PC-9 (cell line): ENCODE measurements around the gene VPS8. TPM values are rescaled to one million over a fixed set of nuclear protein-coding genes. Genes with fewer than 3 reads are reported as not detected.

Experiments used
- BruUV-seq: library from RNA; stranded (reverse); fragments of 400-500 nt; replicated peaks from 2 replicates; lab custom pipeline; 2021; lab: Mats Ljungman, UMichigan
- CTCF ChIA-PET: fragments of 300-600 bp; sonication (Branson Sonifier 250); formaldehyde crosslinking; loops from one replicate; lab custom pipeline; 2022; ENCODE audit warnings: antibody characterized with exemption; lab: Charles Lee
- POLR2A ChIA-PET: fragments of 300-600 bp; sonication (Branson Sonifier 250); formaldehyde crosslinking; loops from one replicate; lab custom pipeline; 2022; ENCODE audit warnings: antibody characterized with exemption; ENCODE audit not compliant: unreplicated experiment; lab: Charles Lee
- DNase-seq, 2 experiments: peaks; one replicate each; pipeline versions ENCODE4 v3.0.0 to v3.0.0-alpha.2; 2015 to 2022; ENCODE audit warnings: mixed read lengths in 1 of 2
- H2AFZ ChIP-seq: fragments of 200-600 bp; sonication (generic); 2 replicates; pipeline ENCODE4 v1.8.1; 2017; ENCODE audit warnings: antibody characterized with exemption
- H3F3A ChIP-seq: fragments of 200-600 bp; sonication (generic); 2 replicates; pipeline ENCODE4 v1.8.1; 2017; ENCODE audit warnings: antibody characterized with exemption, mild to moderate bottlenecking, low read depth; ENCODE audit not compliant: insufficient read depth
- H3K27ac ChIP-seq: fragments of 200-600 bp; sonication (generic); 2 replicates; pipeline ENCODE4 v1.6.1; 2016; ENCODE audit warnings: mixed run types
- H3K27me3 ChIP-seq: fragments of 200-600 bp; sonication (generic); 2 replicates; pipeline ENCODE4 v1.6.1; 2016; ENCODE audit warnings: low read depth, mixed run types; ENCODE audit not compliant: insufficient read depth
- H3K36me3 ChIP-seq: fragments of 200-600 bp; sonication (generic); 2 replicates; pipeline ENCODE4 v1.6.1; 2016; ENCODE audit warnings: low read depth, mixed run types
- H3K4me1 ChIP-seq: fragments of 200-600 bp; sonication (generic); replicated peaks from 2 replicates; pipeline ENCODE4 v1.6.1; 2016; ENCODE audit warnings: mixed run types; ENCODE audit not compliant: insufficient read depth
- H3K4me2 ChIP-seq: fragments of 200-600 bp; sonication (generic); 2 replicates; pipeline ENCODE4 v1.6.1; 2017; ENCODE audit warnings: mixed run types
- H3K4me3 ChIP-seq: fragments of 200-600 bp; sonication (generic); 2 replicates; pipeline ENCODE4 v1.6.1; 2016; ENCODE audit warnings: mixed run types
- H3K79me2 ChIP-seq: fragments of 200-600 bp; sonication (generic); 2 replicates; pipeline ENCODE4 v1.6.1; 2017; ENCODE audit warnings: low read depth, mixed run types
- H3K9me2 ChIP-seq: fragments of 200-600 bp; sonication (generic); 2 replicates; pipeline ENCODE4 v1.8.1; 2017; ENCODE audit warnings: mild to moderate bottlenecking; ENCODE audit not compliant: insufficient read depth
- H3K9me3 ChIP-seq: fragments of 200-600 bp; sonication (generic); 2 replicates; pipeline ENCODE4 v1.8.1; 2016; ENCODE audit warnings: low read depth; ENCODE audit not compliant: insufficient read depth
- H4K20me1 ChIP-seq: fragments of 200-600 bp; sonication (generic); 2 replicates; pipeline ENCODE4 v1.8.1; 2017; ENCODE audit not compliant: insufficient read depth
- CTCF ChIP-seq: fragments of 200-600 bp; sonication (generic); conservative IDR thresholded peaks from 2 replicates; pipeline ENCODE4 v1.6.1; 2017; ENCODE audit warnings: mixed run types, antibody characterized with exemption, mild to moderate bottlenecking, moderate library complexity
- EZH2 ChIP-seq: fragments of 200-600 bp; sonication (generic); IDR thresholded peaks from 2 replicates; pipeline ENCODE4 v1.8.0; 2017; ENCODE audit warnings: antibody characterized with exemption, low read depth
- intact Hi-C: fragments of 100-400 bp; cut with micrococcal nuclease; formaldehyde crosslinking; loops from one replicate; pipeline ENCODE4 v1.10.0; 2022; ENCODE audit not compliant: unreplicated experiment
- total RNA-seq: library from RNA; stranded (reverse); gene quantifications from 2 replicates; pipeline ENCODE4 v1.2.3, GENCODE V29; 2021

Gene VPS8
- total RNA-seq, 1 experiment from 2014 or later: 80.8 TPM

DNA sequence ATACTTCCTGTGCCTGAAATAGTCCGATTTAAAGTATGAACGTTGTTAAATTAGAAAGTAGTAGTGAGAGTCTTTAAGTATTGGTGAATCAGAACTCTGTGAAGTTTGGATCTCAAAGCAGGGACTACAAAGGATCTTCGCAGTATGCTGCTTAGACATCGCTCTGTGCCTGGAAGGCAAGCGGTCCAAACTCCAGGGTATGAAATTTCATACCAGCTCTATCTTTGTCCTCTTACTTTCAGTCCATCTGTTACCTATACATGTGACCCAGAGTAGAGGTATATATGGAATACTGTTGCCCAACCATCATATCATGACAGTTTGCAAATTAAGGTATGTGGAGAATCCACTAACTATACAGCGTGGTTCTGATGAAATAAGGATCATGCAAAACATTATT lies 34.5 kb downstream of the VPS8 start:
- no peaks in the 10 kb centered on the region for H4K20me1 ChIP-seq
- DNase-seq: no peak
- no peaks in the 10 kb centered on the region for H3K79me2 ChIP-seq
- H3K9me3 ChIP-seq: no peaks in the 10 kb centered on the region
- no peaks in the 10 kb centered on the region for H3F3A ChIP-seq
- ChIA-PET CTCF (no interaction called here), POLR2A (no interaction called here)
- no peak overlapping the region for H3K27ac ChIP-seq
- no peak for TF ChIP-seq CTCF
- no peak for TF ChIP-seq EZH2
- no peak overlapping the region for H2AFZ ChIP-seq
- peaks cover 18% of the 10 kb centered on the region; the same call in 1 of the 2 replicates for H3K36me3 ChIP-seq
- H3K4me1 ChIP-seq: peaks cover 12% of the 10 kb centered on the region
- no TSS peak for BruUV-seq
- no peak overlapping the region for H3K4me3 ChIP-seq
- H3K9me2 ChIP-seq: no peaks in the 10 kb centered on the region
- intact Hi-C loops: no loop called here
- H3K27me3 ChIP-seq: no peaks in the 10 kb centered on the region
- H3K4me2 ChIP-seq: no peak overlapping the region

GRCh38 chr3:184848934-184849333 lies 37.0 kb downstream of the VPS8 start:
- DNase-seq: no peak
- Histone ChIP-seq H2AFZ (no peak overlapping the region), H3K27ac (no peak overlapping the region), H3K4me3 (no peak overlapping the region), H3K27me3 (no peaks in the 10 kb centered on the region), H3K9me3 (no peaks in the 10 kb centered on the region), H3K4me1 (peaks cover 1% of the 10 kb centered on the region; the same call in 1 of the 2 replicates), H3K9me2 (no peaks in the 10 kb centered on the region), H4K20me1 (no peaks in the 10 kb centered on the region), H3K4me2 (no peak overlapping the region), H3F3A (no peaks in the 10 kb centered on the region), H3K36me3 (peaks cover 31% of the 10 kb centered on the region), H3K79me2 (no peaks in the 10 kb centered on the region)
- TF ChIP-seq CTCF (no peak), EZH2 (no peak)
- BruUV-seq: no TSS peak
- ChIA-PET CTCF (no interaction called here), POLR2A (interaction anchor here (0.7 kb wide), 1 partner anchor 79 kb away, joined by 4 read pairs; no protein-coding TSS in a partner anchor)
- intact Hi-C loops: no loop called here

DNA sequence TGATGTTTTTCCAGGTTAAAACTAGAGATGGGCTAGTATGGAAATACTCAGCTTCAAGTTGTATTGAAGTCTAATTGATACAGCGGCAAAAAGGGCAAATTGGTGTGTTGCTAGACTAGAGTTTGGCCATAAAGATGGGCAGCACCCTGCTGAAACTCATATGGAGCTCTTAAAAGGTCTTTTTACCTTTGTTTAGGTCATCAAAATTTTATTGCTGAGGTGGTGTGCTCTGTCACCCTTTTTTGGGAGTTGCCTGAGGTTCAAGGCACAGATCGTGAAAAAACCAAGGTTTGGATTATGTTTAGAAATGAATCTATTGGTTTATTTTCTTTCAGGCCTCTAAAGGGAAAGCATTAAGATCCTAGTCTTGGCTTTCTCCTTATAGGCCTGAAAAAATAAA lies 38.2 kb downstream of the VPS8 start:
- Histone ChIP-seq H3K27ac (no peak overlapping the region), H3F3A (no peaks in the 10 kb centered on the region), H3K36me3 (peaks cover 42% of the 10 kb centered on the region), H2AFZ (no peak overlapping the region), H3K9me2 (no peaks in the 10 kb centered on the region), H3K9me3 (no peaks in the 10 kb centered on the region), H4K20me1 (no peaks in the 10 kb centered on the region), H3K79me2 (no peaks in the 10 kb centered on the region), H3K4me3 (no peak overlapping the region), H3K27me3 (no peaks in the 10 kb centered on the region), H3K4me1 (no peaks in the 10 kb centered on the region), H3K4me2 (no peak overlapping the region)
- DNase-seq: no peak
- intact Hi-C loops: no loop called here
- TF ChIP-seq EZH2 (no peak), CTCF (no peak)
- ChIA-PET CTCF (no interaction called here), POLR2A (no interaction called here)
- no TSS peak for BruUV-seq
